Right lobe of liver (tissue), 6 donors: ENCODE data around the gene RPS27A. TPM values are rescaled to one million over a fixed set of nuclear protein-coding genes. Genes with fewer than 3 reads are reported as not detected.

ENCODE experiments used
- ATAC-seq, 4 donors: fragments of 200-7000 bp; cut with Tn5 transposase; one replicate each; pipeline ENCODE4 v1.9.1; 2020; ENCODE audit warnings: mild to moderate bottlenecking in 4 of 4, moderate library complexity in 4 of 4
- DNase-seq, 3 donors: peaks; one replicate each; pipeline ENCODE4 v3.0.0-alpha.2; 2020
- H3K27ac ChIP-seq, 3 donors: fragments of 200-600 bp; one replicate each; pipeline ENCODE4 v1.8.0; 2022
- H3K27me3 ChIP-seq, 2 donors: fragments of 200-600 bp; one replicate each; pipeline ENCODE4 v1.8.0; 2022
- H3K36me3 ChIP-seq, 4 donors: fragments of 200-600 bp; sonication (generic) in 1 of 4; one replicate each; pipeline versions ENCODE4 v1.5.1 to v1.8.0; 2017 to 2022; ENCODE audit warnings: control low read depth in 1 of 4
- H3K4me1 ChIP-seq, 4 donors: fragments of 200-600 bp; sonication (generic) in 1 of 4; one replicate each; pipeline versions ENCODE4 v1.5.1 to v1.8.0; 2017 to 2022; ENCODE audit warnings: control low read depth in 1 of 4
- H3K4me3 ChIP-seq, 3 donors: fragments of 200-600 bp; one replicate each; pipeline ENCODE4 v1.8.0; 2022
- H3K9me3 ChIP-seq, 4 donors: fragments of 200-600 bp; sonication (generic) in 1 of 4; one replicate each; pipeline versions ENCODE4 v1.5.1 to v1.8.0; 2017 to 2022; ENCODE audit warnings: control low read depth in 1 of 4
- CTCF ChIP-seq, 4 donors: fragments of 200-600 bp in 3 of 4; fragments of 450-650 bp in 1 of 4; IDR thresholded peaks; one replicate each; pipeline versions ENCODE4 v1.5.1 to v1.8.0; 2016 to 2022; ENCODE audit warnings: antibody characterized with exemption in 4 of 4, mild to moderate bottlenecking in 2 of 4
- POLR2A ChIP-seq: fragments of 450-650 bp; IDR thresholded peaks from one replicate; pipeline ENCODE4 v1.6.1; 2017; ENCODE audit warnings: antibody characterized with exemption, mild to moderate bottlenecking
- WGBS: methylation state at CpG from one replicate; pipeline ENCODE4 v1.1.6; 2018; ENCODE audit warnings: low coverage, low lambda C conversion rate; ENCODE audit not compliant: insufficient coverage; ENCODE audit errors: missing lambda C conversion rate; 5-methylcytosine and 5-hydroxymethylcytosine counted together
- intact Hi-C, 2 donors: fragments of 100-400 bp; cut with DNase I; formaldehyde crosslinking; loops; one replicate each; pipeline versions ENCODE4 v1.11.2 to v1.14.1; 2022
- total RNA-seq, 6 experiments: library from RNA; depleted of rRNA in 2 of 6; stranded (reverse); fragments of >200 nt in 2 of 6; fragmentation: NEBNext Ultra II Directional in 3 of 6; extraction: Animal tissue kit (Norgen Biotek cat#: 25700) in 3 of 6; gene quantifications; one replicate each; pipeline versions ENCODE4 v1.1.0 to v1.2.4, GENCODE V29; 2016 to 2023
- donor health status: DM: no; HTN: yes; CAD: no.
- donor health status: DM: no; HTN: no; CAD: no.
- donor health status: DM: no; HTN: no; CAD: no.
- donor health status: DM: no; HTN: yes; CAD: no.
- donor health status: DM: no; HTN: yes; CAD: no.

The RPS27A gene
- total RNA-seq, 6 experiments from 2014 or later, result 241 to 478 (median 297) TPM

GRCh38 chr2:55282110-55282917 is 49.8 kb downstream of the RPS27A start:
- intact Hi-C loops, result no loop called here
- DNase-seq, result peak; percentile 94 to 95 (median 94)
- Histone ChIP-seq H3K9me3 (no peaks in the 10 kb centered on the region), H3K36me3 (no peaks in the 10 kb centered on the region), H3K4me1 (no peaks in the 10 kb centered on the region), H3K27me3 (no peaks in the 10 kb centered on the region), H3K27ac (peak overlapping the region; percentile 78 to 95 (median 93)), H3K4me3 (peak overlapping the region; percentile 60 to 75 (median 61))
- 0% methylated on average over 35 of the region's 60 CpGs for WGBS
- ATAC-seq, result peak; percentile 97 to 99 (median 98)
- peak in 1 of 4 donors; percentile 14 for TF ChIP-seq CTCF (IDR thresholded peaks at IDR 0.05)
- peak; percentile 91 for TF ChIP-seq POLR2A

- H3K4me1 ChIP-seq, result no peaks in the 10 kb centered on the region
- H3K36me3 ChIP-seq, result no peaks in the 10 kb centered on the region
- H3K9me3 ChIP-seq, result no peaks in the 10 kb centered on the region
- H3K27me3 ChIP-seq, result no peaks in the 10 kb centered on the region
- 89% methylated on average over 11 of the region's 12 CpGs for WGBS
- peak overlapping the region; percentile 60 to 75 (median 61) for H3K4me3 ChIP-seq
- no peak for ATAC-seq
- H3K27ac ChIP-seq, result peak overlapping the region in 1 of 3 donors; percentile 78
- no peak for DNase-seq
- intact Hi-C loops, result no loop called here
- TF ChIP-seq CTCF (IDR thresholded peaks at IDR 0.05), result no peak
- no peak for TF ChIP-seq POLR2A
Measured at GRCh38 chr2:55283083-55283482, 50.6 kb downstream of the RPS27A start.

Other genes starting within 250 kb of the RPS27A start
- 100 to 1,000 TPM; 126 to 195 (median 177) TPM for gene RTN4, start 182.2 kb upstream of the RPS27A start, total RNA-seq
- gene CLHC1, start 395 bp upstream of the RPS27A start, total RNA-seq, result 1 to 10 TPM; 1.5 to 5.0 (median 3.7) TPM
- gene MTIF2, start 36.5 kb downstream of the RPS27A start, total RNA-seq, result 10 to 100 TPM; 18.3 to 28.3 (median 23.9) TPM
- gene CCDC88A, start 187.2 kb downstream of the RPS27A start, total RNA-seq, result 10 to 100 TPM; 11.5 to 26.1 (median 18.5) TPM